NK-92 (cell line): ENCODE results near the gene KAZN.

Source experiments
- DNase-seq: peaks from one replicate; lab custom pipeline; 2025; ENCODE audit not compliant: unreplicated experiment; lab: John Stamatoyannopoulos, UW

Gene KAZN

GRCh38 chr1:14639291-14640050, 41.0 kb downstream of the KAZN start:
- no peak for DNase-seq

GRCh38 chr1:14642712-14643111, 44.2 kb downstream of the KAZN start:
- DNase-seq = no peak

DNA sequence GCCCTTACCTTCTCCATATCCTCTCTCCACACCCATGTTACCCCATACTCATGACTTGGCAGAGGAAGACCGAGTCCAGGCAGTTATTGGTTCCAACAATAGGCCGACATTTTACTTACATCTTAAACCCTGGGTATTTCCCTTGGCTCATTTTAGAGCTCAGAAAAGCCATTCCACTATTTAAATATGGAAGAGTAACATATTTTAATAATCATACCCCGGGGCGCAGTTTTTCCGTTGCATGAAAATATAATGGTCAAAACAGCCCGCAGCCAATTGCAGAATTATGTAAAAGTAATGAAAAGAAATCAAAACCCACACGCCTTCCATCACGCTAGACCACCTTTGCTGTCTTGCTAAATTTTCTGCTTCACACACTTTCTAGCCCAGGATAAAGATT, 48.5 kb downstream of the KAZN start:
- no peak for DNase-seq

DNA sequence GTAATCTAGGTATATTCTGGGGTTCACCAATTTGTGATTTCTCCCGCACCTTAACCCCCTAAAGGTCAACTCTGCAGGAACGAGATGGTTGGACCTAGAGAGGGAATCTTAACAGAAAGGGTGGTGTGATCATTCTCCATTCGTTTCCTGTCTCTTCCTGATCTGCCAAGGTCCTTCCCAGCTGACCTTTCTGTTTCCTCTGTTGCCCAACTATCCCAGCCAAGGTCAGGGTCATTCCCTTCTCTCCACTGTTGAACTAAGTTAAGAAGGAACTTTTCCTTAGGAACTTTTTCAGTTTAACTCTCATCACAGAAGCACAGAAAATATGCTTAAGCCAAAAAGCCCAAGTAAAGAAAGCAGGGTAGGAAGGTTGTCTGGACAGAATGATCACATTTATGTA, 49.3 kb downstream of the KAZN start:
- no peak for DNase-seq

GRCh38 chr1:14648391-14648790, 49.9 kb downstream of the KAZN start:
- no peak for DNase-seq

- no peak for DNase-seq
Observed at GRCh38 chr1:14648896-14649855, 50.7 kb downstream of the KAZN start.

- no peak for DNase-seq
Observed at GRCh38 chr1:14649976-14650375, 51.5 kb downstream of the KAZN start.

- DNase-seq = no peak
Observed at GRCh38 chr1:14650951-14651350, 52.5 kb downstream of the KAZN start.

GRCh38 chr1:14652840-14653239, 54.4 kb downstream of the KAZN start:
- DNase-seq = no peak

GRCh38 chr1:14653461-14653960, 55.0 kb downstream of the KAZN start:
- no peak for DNase-seq

- no peak for DNase-seq
Observed at GRCh38 chr1:14654554-14654953, 56.1 kb downstream of the KAZN start.

GRCh38 chr1:14655385-14655784, 56.9 kb downstream of the KAZN start:
- no peak for DNase-seq

GRCh38 chr1:14656384-14656937, 58.0 kb downstream of the KAZN start:
- no peak for DNase-seq

DNA sequence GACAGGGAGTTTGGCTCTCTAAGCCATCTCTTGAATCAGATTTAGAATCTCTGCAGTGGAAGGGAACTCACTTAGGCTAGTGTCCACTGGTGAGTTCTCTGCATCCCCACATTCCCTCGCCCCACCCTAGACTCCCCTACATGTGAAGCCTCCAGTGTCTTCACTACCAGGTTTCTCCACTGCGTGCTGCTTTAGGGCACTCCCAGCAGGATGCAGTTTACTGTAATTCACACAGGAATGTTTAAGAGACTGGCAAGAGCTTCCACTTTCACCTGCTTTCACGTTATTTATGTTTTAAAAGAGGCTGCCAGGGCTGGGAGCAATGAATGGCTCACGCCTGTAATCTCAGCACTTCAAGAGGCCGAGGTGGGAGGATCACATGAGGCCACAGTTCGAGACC, 60.2 kb downstream of the KAZN start:
- DNase-seq = no peak

- DNase-seq = no peak
Observed at GRCh38 chr1:14659913-14660312, 61.4 kb downstream of the KAZN start.

DNA sequence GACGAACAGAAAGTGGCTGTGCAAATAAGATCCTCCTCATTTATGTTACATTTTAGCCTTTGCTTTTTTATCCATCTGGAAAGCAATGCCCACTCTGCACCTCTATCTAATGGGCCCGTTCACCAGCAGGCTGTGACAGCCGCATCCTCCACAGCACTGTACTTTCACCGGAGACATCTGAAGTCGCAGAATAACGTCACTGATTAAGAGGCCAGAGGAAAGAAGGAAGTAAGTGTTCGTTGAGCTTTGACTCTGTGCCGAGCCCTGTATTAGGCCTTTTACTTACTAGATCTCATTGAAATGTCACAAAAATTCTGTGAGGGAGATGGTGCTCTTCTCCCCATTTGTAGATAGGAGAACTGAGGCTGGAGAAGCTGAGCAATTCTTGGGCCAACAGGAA, 62.3 kb downstream of the KAZN start:
- DNase-seq = no peak

DNA sequence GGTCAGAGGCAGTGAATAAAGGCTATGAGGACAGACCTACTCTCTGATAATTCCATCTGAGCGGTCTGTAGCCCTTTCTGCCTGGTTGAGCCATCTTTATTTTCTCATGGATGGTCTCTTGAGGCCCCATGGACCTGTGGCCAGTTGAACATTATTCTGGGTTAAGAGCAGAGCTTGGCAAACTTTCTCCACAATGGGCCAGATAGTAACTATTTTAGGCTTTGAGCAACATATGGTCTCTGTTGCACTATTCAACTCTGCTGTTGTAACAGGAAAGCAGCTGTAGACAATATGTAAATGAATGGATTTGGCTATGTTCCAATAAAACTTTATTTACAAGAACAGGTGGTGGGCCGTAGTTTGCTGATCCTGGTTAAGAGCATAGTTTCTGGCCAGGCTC, 62.7 kb downstream of the KAZN start:
- no peak for DNase-seq

- DNase-seq = no peak
Observed at GRCh38 chr1:14662116-14662515, 63.6 kb downstream of the KAZN start.

GRCh38 chr1:14663773-14664172, 65.3 kb downstream of the KAZN start:
- no peak for DNase-seq

GRCh38 chr1:14666373-14666772, 67.9 kb downstream of the KAZN start:
- no peak for DNase-seq

DNA sequence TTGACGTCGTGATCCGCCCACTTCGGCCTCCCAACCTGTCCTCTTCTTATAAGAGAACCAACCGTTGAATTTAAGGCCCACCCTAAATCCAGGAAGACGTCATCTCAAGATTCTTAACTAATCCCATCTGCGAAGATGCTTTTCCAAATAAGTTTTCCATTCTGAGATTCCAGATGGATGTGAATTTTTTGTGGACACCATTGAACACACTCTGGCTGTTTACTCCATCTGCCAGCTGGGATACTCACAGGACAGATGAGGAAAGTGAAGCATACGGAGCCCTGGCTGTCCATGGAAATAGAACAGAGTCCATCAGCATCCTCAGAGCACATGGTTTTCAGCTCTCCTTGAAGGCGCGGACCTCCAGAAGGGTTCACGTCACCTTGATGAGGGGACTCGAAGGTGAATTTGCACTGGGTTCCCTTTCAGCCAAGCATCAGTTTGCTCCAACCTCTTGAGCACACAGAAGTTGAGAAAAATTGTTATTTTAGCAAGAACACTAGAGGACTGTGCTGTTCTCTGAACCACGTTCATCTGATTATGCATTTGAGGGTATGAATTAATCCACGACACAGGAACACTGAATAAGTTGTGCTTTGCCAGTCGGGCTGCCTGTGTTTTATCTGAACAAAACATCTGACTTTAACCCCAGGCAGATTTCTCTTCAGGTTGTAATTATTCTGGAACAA, 68.6 kb downstream of the KAZN start:
- DNase-seq = no peak
